IPS DF 6.9 (cell line): ENCODE results near the gene KIR3DL1.
"Not testable (repeated sequence)": the region's sequence is repeated elsewhere in the genome, so short reads cannot be mapped to it uniquely, and the experiment has no call there.

Experiments used
- DNase-seq: peaks from one replicate; pipeline ENCODE4 v3.0.0-alpha.2; 2013; ENCODE audit warnings: low read depth, low spot score
- H3K27ac ChIP-seq: one replicate; pipeline ENCODE4 v1.5.1; 2013; ENCODE audit warnings: low read length, control low read depth
- H3K27me3 ChIP-seq: 2 replicates; pipeline ENCODE4 v1.6.1; 2013; ENCODE audit warnings: mild to moderate bottlenecking, low read length; ENCODE audit not compliant: control insufficient read depth, insufficient read depth
- H3K36me3 ChIP-seq: 2 replicates; pipeline ENCODE4 v1.6.1; 2013; ENCODE audit warnings: low read length; ENCODE audit not compliant: control insufficient read depth, insufficient read depth
- H3K4me1 ChIP-seq: 2 replicates; pipeline ENCODE4 v1.6.1; 2013; ENCODE audit warnings: low read length; ENCODE audit not compliant: control insufficient read depth, insufficient read depth
- H3K4me3 ChIP-seq: 2 replicates; pipeline ENCODE4 v1.5.1; 2013; ENCODE audit warnings: mild to moderate bottlenecking, low read length
- H3K9me3 ChIP-seq: 2 replicates; pipeline ENCODE4 v1.6.1; 2013; ENCODE audit warnings: low read length, inconsistent platforms; ENCODE audit not compliant: control insufficient read depth, insufficient read depth
- WGBS: extraction: QIAGEN DNeasy Blood & Tissue Kit; methylation state at CpG from one replicate; pipeline ENCODE4 v1.1.7; 2013; ENCODE audit warnings: mixed read lengths, missing lambda C conversion rate; ENCODE audit not compliant: insufficient read length, insufficient coverage; 5-methylcytosine and 5-hydroxymethylcytosine counted together

Gene KIR3DL1

DNA sequence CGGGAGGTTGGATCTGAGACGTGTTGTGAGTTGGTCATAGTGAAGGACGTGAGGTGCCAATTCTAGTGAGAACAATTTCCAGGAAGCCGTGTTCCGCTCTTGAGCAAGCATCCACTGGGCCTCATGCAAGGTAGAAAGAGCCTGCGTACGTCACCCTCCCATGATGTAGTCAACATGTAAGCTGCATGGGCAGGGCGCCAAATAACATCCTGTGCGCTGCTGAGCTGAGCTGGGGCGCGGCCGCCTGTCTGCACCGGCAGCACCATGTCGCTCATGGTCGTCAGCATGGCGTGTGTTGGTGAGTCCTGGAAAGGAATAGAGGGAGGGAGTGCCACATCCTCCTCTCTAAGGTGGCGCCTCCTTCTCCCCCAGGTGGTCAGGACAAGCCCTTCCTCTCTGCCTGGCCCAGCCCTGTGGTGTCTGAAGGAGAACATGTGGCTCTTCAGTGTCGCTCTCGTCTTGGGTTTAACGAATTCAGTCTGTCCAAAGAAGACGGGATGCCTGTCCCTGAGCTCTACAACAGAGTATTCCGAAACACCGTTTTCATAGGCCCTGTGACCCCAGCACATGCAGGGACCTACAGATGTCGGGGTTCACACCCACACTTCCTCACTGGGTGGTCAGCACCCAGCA is 30.1 kb upstream of the KIR3DL1 start:
- not testable (repeated sequence) for H3K27ac ChIP-seq, H3K27me3 ChIP-seq, H3K36me3 ChIP-seq, DNase-seq, H3K4me1 ChIP-seq, H3K4me3 ChIP-seq
- no CpG with 5 or more reads among the region's 24 CpGs for WGBS
- H3K9me3 ChIP-seq = peaks cover 17% of the 10 kb centered on the region

DNA sequence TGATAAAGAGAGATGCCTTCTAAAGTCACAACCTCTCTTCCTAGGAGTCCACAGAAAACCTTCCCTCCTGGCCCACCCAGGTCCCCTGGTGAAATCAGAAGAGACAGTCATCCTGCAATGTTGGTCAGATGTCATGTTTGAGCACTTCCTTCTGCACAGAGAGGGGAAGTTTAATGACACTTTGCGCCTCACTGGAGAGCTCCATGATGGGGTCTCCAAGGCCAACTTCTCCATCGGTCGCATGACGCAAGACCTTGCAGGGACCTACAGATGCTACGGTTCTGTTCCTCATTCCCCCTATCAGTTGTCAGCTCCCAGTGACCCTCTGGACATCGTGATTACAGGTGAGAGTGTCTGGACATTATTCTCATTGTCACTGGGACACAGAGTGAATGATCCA is 28.1 kb upstream of the KIR3DL1 start:
- peaks cover 17% of the 10 kb centered on the region for H3K9me3 ChIP-seq
- not testable (repeated sequence) for H3K4me3 ChIP-seq, H3K27ac ChIP-seq, H3K4me1 ChIP-seq, H3K27me3 ChIP-seq, H3K36me3 ChIP-seq, DNase-seq
- WGBS = no CpG with 5 or more reads among the region's 6 CpGs

DNA sequence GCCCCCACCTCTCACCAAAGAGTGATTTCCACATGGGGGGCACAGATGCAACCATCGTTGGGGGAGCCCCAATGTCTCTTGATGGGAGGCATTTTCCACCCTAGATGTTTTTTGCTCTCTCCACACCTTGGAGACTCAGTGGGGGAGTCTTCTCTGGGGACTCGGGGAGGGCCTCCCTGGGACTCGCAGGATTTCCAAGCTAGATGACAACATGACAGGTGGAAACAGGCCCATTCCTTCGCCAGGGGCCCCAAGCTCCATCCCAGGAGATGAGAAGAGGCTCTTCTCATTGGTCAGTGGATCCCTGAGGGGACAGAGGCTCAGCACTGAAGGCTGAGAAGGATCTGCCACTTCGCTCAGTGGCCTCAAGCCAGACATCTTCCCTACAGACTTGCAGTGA is 25.6 kb upstream of the KIR3DL1 start:
- H3K27ac ChIP-seq = no peak overlapping the region
- DNase-seq = no peak
- H3K4me3 ChIP-seq = no peak overlapping the region
- no peaks in the 10 kb centered on the region for H3K27me3 ChIP-seq
- H3K4me1 ChIP-seq = no peaks in the 10 kb centered on the region
- no CpG with 5 or more reads among the region's 5 CpGs for WGBS
- H3K36me3 ChIP-seq = no peaks in the 10 kb centered on the region
- H3K9me3 ChIP-seq = peaks cover 15% of the 10 kb centered on the region

DNA sequence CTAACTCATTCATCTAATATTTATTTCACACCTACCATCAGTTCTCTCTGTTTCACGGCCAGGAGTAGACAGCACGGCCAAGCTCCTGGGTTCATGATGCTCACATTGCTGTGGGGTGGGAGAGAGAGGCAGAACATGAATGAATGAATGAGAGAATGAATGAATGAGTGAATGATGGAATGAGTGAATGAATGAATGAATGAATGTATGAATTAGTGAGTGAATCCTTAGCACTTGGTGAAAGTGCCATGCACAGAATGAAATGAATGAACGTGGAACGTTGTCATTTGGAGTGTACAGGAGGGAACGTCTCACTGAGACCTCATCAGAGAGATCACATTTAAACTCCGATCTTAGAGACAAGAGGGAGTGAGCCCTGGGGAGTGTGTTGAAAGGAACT is 24.8 kb upstream of the KIR3DL1 start:
- no peaks in the 10 kb centered on the region for H3K27me3 ChIP-seq
- no CpG with 5 or more reads among the region's 6 CpGs for WGBS
- H3K36me3 ChIP-seq = no peaks in the 10 kb centered on the region
- H3K9me3 ChIP-seq = peaks cover 15% of the 10 kb centered on the region
- DNase-seq = no peak
- H3K27ac ChIP-seq = no peak overlapping the region
- H3K4me1 ChIP-seq = no peaks in the 10 kb centered on the region
- H3K4me3 ChIP-seq = no peak overlapping the region

DNA sequence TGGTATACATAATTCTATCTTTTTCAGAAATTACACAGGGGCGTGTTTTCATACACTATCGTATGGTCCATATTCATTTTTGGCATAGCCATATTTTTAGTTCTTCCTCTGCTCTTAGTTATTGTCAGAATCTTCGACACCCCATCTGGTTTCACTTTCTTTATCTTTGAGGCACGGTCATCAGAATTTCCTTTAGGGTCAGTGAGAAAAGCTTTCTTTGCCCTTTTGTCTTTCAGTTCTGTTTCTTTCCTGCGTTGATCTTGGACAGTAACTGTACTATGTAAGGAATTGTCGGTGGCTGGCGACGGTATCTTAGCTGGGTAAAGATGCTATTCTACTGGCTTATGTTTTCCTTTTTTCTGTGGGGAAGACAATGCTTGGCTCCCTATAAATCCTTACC is 23.5 kb upstream of the KIR3DL1 start:
- no peaks in the 10 kb centered on the region for H3K27me3 ChIP-seq
- no peak overlapping the region for H3K4me3 ChIP-seq
- H3K4me1 ChIP-seq = no peaks in the 10 kb centered on the region
- no CpG with 5 or more reads among the region's 8 CpGs for WGBS
- H3K9me3 ChIP-seq = peaks cover 13% of the 10 kb centered on the region
- DNase-seq = no peak
- H3K36me3 ChIP-seq = no peaks in the 10 kb centered on the region
- no peak overlapping the region for H3K27ac ChIP-seq

DNA sequence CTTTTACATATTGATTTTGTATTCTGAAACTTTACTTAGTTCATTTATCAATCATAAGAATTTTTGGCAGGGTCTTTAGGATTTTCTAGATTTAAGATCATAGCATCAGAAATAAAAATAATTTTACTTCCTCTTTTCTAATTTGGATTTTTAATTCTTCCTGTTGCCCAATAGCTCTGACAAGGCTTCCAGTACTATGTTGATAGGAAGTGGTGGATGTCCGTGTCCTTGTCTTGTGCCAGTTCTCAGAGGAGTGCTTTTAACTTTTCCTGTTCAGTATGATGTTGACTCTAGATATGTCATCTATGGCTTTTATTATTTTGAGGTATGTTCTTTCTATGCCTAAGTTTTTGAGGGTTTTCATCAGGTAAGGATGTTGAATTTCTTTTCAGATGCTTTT is 20.5 kb upstream of the KIR3DL1 start:
- WGBS = no CpG with 5 or more reads among the region's 1 CpG
- DNase-seq = no peak
- H3K4me3 ChIP-seq = no peak overlapping the region
- no peak overlapping the region for H3K27ac ChIP-seq
- no peaks in the 10 kb centered on the region for H3K4me1 ChIP-seq
- no peaks in the 10 kb centered on the region for H3K36me3 ChIP-seq
- no peaks in the 10 kb centered on the region for H3K27me3 ChIP-seq
- H3K9me3 ChIP-seq = peaks cover 6% of the 10 kb centered on the region

DNA sequence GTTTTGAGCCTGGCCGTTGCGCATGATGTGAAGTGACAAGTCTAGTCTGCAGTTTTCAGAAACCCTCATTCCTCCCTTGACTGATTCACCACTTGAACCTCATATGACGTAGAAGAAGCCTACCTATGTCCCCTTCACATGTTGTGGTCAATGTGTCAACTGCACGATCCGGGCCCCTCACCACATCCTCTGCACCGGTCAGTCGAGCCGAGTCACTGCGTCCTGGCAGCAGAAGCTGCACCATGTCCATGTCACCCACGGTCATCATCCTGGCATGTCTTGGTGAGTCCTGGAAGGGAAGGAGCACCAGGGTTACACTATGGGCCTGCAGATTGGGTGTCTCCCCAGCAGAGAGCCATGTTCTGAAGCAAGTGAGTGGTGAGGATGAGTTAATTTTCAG is 12.9 kb upstream of the KIR3DL1 start, which contains the start of gene KIR2DL4:
TSS of gene KIR2DL4 (plus strand) at position 201 of the 400 bp plus-strand sequence. CDS start at position 243, 42 bp downstream.
- Histone ChIP-seq H3K4me3 (no peak within 1 kb of the TSS), H3K36me3 (no peaks in the 10 kb centered on the region), H3K27me3 (no peaks in the 10 kb centered on the region), H3K4me1 (no peaks in the 10 kb centered on the region), H3K9me3 (peaks cover 17% of the 10 kb centered on the region), H3K27ac (no peak within 1 kb of the TSS)
- no peak for DNase-seq
- no CpG with 5 or more reads among the region's 10 CpGs for WGBS

DNA sequence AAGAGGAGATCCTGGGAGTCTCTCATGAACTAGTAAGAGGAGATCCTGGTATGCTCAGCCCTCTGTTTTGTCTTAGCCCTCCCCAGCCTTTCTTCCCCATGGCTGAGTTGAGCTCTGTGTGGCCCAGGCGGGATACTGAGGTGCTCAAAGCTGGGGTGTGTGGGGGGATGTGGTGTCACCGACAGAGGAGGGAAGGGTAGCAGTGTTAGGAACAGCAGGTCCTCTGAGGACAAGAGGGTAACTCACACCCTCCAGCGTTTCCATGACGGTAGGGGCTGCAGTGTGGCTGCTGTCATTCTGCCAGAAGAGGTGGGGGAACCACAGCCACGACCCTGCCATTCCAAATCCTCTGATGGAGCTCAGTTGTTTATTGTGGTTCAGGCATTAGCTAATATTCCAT is 12.2 kb upstream of the KIR3DL1 start:
- WGBS = no CpG with 5 or more reads among the region's 5 CpGs
- DNase-seq = no peak
- Histone ChIP-seq H3K36me3 (no peaks in the 10 kb centered on the region), H3K4me3 (no peak overlapping the region), H3K4me1 (no peaks in the 10 kb centered on the region), H3K9me3 (peaks cover 19% of the 10 kb centered on the region), H3K27ac (no peak overlapping the region), H3K27me3 (no peaks in the 10 kb centered on the region)

DNA sequence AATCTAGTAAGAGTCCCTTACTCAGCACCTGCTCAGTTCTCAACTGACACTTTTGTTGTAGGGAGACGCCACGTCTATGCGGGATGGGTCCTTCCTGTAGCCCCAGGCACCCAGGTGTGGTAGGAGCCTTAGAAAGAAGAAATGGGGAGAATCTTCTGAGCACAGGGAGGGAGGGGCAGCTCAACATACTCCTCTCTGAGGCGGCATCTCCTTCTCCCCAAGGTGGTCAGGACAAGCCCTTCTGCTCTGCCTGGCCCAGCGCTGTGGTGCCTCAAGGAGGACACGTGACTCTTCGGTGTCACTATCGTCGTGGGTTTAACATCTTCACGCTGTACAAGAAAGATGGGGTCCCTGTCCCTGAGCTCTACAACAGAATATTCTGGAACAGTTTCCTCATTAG is 11.7 kb upstream of the KIR3DL1 start:
- Histone ChIP-seq H3K9me3 (peaks cover 19% of the 10 kb centered on the region), H3K27me3 (no peaks in the 10 kb centered on the region), H3K4me3 (no peak overlapping the region), H3K4me1 (no peaks in the 10 kb centered on the region), H3K27ac (no peak overlapping the region), H3K36me3 (no peaks in the 10 kb centered on the region)
- no CpG with 5 or more reads among the region's 10 CpGs for WGBS
- DNase-seq = no peak

DNA sequence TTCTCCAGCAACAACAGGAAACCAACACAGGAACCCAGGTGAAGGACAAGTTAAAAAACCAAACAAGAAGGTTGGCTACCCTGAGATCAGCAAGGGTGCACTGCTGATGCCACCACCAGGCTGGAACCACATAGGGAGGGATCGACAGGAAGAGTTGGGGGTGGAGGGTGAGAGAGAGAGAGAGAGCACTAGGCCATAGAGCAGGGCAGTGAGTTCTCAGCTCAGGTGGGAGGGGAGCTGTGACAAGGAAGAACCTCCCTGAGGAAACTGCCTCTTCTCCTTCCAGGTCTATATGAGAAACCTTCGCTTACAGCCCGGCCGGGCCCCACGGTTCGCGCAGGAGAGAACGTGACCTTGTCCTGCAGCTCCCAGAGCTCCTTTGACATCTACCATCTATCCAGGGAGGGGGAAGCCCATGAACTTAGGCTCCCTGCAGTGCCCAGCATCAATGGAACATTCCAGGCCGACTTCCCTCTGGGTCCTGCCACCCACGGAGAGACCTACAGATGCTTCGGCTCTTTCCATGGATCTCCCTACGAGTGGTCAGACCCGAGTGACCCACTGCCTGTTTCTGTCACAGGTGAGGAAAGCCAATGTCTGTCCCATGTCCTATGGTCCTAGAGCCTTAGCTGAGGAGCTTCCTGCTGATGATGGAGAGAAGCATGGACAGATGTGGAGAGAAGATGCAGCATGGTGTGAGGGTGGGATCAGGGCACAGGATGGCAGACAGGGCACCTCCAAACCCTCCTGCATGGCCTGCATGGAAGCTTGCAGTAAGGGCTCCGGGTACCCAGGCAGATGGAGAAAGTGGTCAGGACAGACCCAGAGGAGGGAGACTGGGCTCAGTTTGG is 10.4 kb upstream of the KIR3DL1 start:
- Histone ChIP-seq H3K4me3 (no peak overlapping the region), H3K27me3 (no peaks in the 10 kb centered on the region), H3K4me1 (no peaks in the 10 kb centered on the region), H3K27ac (no peak overlapping the region), H3K36me3 (no peaks in the 10 kb centered on the region), H3K9me3 (peaks cover 19% of the 10 kb centered on the region)
- no CpG with 5 or more reads among the region's 14 CpGs for WGBS
- no peak for DNase-seq

DNA sequence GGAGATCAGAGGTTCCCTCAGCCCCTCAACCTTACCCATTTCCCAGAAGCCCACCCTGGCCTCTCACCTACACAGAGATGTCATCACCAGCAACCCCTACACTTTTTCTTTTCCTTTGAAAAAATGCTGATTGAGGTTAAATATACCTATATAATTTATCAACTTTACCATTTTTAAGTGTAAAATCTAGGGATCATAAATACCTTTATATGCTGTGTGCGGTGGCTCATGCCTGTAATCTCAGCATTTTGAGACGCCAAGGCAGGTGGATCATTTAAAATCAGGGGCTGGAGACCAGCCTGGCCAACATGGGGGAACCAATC is 9.8 kb upstream of the KIR3DL1 start:
- no peak overlapping the region for H3K4me3 ChIP-seq
- H3K27ac ChIP-seq = no peak overlapping the region
- H3K27me3 ChIP-seq = no peaks in the 10 kb centered on the region
- no peaks in the 10 kb centered on the region for H3K4me1 ChIP-seq
- peaks cover 19% of the 10 kb centered on the region for H3K9me3 ChIP-seq
- WGBS = no CpG with 5 or more reads among the region's 2 CpGs
- H3K36me3 ChIP-seq = no peaks in the 10 kb centered on the region
- DNase-seq = no peak
